Raji (cell line): ENCODE results near the gene SAMD3.

ENCODE experiments used
- POLR2A ChIP-seq: IDR thresholded peaks from 2 replicates; pipeline ENCODE4 v1.6.1; 2011; ENCODE audit warnings: low read depth, low read length, control low read depth; ENCODE audit not compliant: insufficient read depth

SAMD3 gene

DNA sequence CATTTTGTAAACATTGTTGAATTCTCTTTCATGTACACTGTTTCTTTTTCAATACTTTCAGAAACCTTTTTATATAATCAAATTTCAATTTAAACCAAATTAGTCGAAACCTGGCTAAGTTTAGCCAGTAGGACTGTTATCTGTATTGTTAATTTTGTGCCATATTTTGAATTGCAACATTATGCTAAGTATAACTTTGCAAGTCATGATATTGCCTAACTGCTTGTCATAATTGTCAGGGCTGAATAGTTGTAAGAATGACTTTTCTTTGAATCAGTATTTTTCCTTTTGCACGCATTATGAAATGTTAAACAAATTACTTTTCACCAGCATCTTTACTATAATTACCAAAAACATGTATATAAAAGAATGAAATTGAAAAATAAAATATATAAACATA lies 82.7 kb downstream of the SAMD3 start:
- no peak for TF ChIP-seq POLR2A

DNA sequence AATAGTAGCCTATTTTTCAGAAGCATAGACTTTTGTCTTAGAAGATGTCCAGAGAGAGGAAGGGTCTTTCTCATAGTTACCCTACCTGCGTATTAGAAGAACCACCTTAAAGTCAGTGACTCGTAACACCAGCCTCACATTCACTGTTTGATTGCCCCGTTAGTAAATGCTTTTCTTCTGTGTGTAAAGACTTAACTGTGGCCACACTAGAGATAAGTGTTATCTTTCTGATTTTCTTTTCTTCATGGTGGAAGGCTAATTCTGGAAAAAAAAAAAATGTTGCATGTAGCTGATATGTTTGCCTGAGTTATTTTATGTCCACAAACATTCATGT lies 83.9 kb downstream of the SAMD3 start:
- no peak for TF ChIP-seq POLR2A

DNA sequence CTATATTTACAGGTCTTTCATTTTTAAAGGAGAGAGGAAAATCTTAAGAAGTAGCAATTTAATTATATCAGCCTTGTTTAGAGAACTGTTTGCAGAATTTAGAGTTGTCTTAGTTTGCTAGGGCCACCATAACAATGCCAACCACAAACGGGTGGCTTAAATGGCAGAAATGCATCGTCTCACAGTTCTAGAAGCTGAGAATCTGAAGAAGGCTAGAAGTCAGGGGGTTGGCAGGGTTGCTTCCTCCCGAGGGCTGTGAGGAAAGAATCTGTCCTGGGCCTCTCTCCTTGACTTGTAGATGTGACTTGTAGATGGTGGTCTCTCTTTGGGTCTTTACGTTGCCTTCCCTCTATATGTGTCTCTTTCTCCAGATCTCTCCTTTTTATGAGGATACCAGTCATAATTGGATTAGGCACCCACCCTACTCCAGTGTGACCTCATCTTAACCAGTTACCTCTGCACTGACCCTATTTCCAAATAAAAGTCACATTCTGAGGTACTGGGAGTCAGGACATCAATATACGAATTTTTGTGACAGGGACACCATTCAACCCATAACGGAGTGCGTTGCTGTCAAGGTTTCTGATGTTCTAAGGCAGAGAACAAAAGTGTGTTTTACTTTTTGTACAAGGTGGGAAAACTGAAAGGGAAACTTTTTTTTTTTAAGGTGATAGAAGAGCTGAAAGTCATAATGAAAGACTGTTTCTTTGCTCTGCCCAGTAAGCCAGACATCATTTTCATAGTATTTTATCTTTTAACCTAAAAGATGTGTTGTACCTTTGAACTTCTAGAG lies 84.4 kb downstream of the SAMD3 start:
- TF ChIP-seq POLR2A: no peak

DNA sequence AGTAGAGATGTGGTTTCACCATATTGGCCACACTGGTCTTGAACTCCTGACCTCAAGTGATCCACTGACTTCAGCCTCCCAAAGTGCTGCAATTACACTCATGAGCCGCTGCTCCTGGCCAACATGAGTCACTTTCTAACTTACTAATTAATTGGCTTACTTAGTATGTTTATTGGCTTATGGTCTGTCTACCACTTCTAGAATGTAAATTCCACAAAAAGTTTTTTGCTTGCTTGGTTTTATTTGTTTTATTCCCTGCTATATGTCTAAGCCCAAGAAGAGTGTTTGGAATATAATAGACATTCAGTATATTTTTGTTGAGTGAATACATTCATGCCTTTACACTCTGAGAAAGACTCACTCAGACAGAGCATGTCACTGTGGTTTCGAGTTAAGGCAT lies 86.0 kb downstream of the SAMD3 start:
- no peak for TF ChIP-seq POLR2A

DNA sequence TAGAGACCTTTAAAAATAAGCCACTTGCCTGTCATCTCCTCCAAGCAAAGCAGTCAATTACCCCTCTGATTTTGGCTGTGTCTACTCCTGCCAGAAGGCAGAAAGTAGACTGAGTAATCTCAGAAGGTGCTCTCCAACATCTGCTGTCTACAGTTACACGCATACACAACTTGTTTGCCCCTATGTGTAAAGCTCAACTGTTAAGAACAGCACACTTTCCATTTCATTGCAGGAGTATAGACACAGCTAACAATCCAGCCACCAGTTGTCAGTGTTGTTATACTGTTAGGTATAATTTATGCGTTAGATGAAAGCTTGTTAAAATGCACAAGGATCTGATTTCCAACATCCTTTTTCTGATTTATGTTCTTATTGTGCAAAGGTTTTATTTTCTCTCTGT lies 88.2 kb downstream of the SAMD3 start:
- no peak for TF ChIP-seq POLR2A

DNA sequence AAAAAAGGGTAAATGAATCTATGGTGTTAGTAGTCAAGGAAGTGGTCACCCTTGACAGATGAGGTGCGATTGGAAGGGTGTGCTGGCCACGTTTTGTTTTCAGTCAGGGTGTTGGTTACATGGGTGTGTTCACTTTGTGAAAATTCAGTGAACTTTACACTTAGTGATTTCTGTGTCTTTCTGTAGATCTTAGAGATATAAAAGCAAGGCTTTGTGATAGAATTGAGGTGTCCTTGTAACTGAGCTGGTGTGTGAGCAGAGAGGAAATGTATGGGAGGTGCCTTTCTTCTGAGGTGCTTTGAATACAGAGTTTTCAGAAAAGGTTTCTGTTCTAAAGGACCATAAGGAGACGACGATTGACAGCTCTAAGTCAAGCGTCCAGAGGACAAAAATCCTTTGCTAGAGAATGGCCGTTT lies 90.5 kb downstream of the SAMD3 start:
- no peak for TF ChIP-seq POLR2A

DNA sequence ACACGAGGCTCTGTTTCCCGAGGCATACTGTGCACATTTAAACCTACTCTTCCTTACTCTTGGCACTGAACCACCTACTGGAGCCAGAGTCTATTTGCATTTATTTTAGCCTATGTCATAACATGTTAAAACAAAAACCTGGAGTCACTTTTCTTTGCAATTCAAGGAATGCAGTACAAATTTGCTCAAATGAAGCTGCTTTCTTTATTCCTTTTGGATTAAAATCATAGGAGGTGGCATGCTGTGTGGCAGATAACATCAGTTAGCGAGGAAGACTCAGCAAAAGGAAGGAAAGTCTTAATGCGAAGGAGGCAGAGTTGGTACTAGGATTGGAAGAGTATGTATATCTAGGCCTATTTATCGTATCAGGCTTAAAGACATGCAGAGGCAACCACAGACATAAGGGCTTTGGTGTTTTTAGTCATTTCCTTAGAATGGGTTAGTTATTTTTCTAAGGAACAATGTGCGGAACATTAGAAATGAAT lies 92.9 kb downstream of the SAMD3 start:
- no peak for TF ChIP-seq POLR2A

DNA sequence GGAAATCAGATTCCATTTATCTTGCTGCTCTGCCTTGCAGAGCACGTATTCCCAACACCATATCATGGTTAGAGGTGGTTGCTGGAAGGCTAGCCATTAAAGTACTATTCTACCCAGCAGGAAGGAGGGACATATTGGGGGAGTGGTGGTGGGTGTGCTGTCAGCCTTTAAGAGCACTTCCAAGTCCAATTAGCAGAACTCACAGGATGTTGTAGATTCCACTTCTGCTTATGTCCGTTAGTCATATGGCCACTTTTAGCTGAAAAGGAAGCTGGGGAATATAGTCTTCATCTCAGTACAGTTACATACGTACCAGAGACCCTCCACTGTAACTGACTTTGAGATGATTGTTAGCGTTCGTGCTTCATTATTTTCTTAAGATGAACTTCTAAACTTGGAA lies 94.4 kb downstream of the SAMD3 start:
- no peak for TF ChIP-seq POLR2A

DNA sequence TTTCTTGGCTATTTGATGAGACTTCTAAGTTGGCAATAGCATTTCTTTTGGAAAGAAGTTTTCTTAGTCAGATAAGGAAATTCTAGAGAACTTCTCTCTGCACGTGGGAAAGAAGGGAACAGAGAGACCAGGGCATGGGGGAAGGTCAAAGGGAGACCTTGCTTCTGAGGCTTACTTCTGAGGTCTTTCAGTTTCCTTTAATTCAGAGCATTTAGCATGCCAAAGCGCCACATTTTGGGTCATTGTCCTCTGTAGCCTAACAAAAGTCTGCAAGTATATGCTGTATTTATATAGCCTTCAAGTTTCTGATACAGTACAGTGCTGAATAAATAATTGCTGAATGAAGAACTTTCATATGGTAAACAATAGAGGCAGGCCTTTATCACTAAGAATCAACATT lies 95.6 kb downstream of the SAMD3 start:
- TF ChIP-seq POLR2A: no peak

DNA sequence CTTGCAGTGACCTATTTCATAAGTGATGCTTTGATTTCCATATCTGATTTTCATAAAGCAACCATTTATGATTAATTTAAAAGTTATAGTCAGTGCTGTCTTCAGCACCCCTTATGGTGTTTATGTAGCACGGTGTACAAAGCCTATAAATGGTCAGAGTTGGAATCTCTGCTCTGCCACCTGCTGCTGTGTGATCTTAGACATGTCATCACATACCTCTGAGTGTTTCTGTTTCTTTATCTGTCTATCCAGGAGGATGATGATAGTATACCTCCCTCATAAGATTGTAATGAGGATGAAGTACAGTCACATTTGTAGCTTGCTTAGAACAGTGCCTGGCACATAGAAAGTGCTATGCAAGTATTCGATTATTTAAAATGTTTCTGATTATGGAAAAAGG lies 100.5 kb downstream of the SAMD3 start:
- no peak for TF ChIP-seq POLR2A

DNA sequence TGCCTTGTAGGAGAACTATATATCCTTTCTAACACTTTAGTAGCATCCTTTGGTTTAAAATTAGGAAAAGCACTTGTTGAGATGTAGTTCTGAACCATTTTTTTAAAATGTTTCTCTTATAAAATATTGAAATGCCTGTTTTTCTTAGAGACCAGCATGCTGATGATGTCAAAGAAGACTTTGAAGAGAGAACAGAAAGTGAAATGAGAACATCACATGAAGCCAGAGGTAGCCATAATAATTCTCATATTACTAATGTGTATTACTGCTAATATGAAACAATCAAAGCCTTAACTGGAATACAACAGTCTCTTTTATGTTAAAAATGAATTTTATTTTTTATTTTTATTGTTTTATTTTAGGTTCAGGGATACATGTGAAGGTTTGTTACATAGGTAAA lies 102.0 kb downstream of the SAMD3 start:
- TF ChIP-seq POLR2A: no peak

DNA sequence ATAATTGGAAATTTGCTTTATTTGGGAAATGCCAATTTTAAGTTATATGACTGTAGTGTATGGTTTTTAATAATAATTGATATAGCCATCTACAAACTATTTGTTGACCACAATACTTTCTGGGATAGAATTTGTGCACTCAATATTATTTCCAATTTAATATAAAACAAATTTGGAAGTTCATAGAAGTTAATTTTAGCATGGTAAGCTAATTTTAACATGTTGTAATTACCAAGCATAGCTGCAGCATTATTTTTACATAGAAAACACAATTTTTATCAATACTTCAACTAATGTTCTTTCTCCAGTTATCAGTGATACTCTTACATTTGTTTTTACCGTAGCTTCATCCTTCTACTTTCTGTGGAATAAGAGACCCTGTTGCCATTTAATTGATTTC lies 103.5 kb downstream of the SAMD3 start:
- TF ChIP-seq POLR2A: no peak

DNA sequence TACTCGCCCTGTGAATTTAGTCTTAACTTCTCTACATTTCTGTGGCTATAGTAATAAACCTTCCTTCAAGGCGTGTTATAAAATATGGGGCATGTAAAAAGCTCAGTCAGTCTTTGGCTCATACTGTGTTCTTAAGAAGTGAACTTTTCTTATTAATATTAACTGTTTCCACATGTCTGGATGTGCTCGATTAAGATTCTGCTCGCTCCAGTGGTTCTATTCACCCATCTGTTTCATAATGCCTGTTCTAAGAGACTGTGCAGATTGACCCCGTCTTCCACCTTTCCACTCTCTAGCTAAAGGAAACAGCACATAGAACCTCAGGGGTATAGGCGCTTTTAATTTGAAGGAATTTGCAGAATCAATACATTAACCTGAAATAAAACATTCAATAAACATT lies 104.5 kb downstream of the SAMD3 start:
- TF ChIP-seq POLR2A: no peak

DNA sequence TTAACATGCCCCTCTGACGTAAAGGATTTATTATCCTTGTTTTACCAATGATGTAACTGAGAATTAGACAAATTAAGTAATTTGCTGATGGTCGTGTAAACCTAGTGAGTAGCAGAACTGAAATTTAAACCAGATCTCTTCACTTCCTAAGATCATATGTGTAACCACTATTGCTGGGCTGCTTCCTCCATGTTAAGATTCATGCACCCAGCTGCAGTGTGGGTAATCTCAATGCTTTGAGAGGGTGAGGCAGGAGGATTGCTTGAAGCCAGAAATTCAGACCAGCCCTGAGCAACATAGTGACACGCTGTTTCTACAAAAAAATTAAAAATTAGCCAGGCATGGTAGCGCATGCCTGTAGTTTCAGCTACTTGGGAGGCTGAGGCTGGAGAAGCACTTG lies 106.5 kb downstream of the SAMD3 start:
- TF ChIP-seq POLR2A: no peak

DNA sequence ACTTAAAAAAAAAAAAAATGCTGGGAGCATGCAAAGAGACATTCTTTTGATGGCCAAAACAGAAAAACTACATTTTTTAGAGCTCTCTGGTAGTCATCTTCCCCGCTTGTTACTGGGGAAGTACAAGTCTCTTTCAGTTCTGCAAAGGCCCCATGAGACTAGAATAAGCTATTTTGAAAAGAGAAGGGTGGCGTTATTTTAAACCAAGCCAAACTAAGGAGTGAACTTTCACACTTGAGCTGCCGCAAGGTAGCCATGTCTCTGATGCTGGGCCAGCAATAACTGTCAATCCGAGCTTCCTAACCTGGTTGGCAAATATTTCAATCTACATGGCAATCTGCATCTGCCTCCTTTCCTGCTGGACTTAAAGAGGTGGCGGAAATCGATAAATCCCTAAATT lies 107.7 kb downstream of the SAMD3 start:
- TF ChIP-seq POLR2A: no peak

DNA sequence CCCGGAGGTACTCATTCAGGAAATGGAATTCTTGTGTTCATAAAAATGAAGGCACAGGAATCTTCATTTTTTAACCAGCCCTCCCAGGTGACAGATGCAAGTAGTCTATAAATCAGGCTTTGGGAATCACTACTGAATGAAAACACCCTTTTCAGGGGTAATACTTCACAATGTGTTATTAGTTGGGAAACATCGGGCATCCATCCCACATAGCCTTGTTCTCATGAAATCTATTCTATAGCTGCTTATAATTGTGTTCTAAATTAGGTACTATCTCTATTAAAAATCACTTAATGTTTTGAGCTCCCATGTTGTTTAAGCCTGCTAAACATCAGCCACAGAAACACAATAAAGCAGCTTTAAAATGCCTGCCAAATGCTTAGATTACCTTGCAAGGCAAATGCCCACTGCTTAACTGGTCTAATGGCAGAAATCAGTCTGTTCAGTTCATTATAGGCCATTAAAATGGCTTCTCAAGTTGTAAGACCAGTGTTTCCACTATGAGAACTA lies 109.5 kb downstream of the SAMD3 start:
- TF ChIP-seq POLR2A: no peak

DNA sequence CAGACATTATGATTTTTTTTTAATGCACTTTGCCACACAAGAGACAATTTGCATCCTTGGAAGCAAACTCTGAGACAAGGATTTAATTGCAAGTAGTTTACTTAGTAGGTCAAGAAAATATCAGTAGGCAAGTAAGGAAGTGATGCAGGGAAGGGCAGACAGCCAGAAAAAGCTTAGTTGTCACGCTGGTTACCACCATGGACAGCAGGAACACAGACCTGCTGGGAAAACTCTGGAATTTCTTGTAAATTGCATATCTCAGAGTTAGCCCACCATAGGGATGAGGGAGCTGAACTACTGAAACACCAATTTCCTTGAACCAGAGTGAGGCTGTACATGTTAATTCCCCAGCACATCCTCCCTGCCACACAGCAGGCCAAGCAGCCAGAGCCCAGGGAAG lies 111.7 kb downstream of the SAMD3 start:
- TF ChIP-seq POLR2A: no peak
